Mucosa of rectum (tissue), 2 donors: Measurements from ENCODE around the gene SLC13A3.

Experiments used
- H3K27ac ChIP-seq, 2 donors: one replicate each; pipeline ENCODE4 v1.7.0; 2013; ENCODE audit warnings: inconsistent platforms in 2 of 2, low read depth in 2 of 2, low read length in 2 of 2
- H3K27me3 ChIP-seq, 2 donors: one replicate each; pipeline ENCODE4 v1.7.0; 2013; ENCODE audit warnings: low read length in 2 of 2; ENCODE audit not compliant: control insufficient read depth in 2 of 2, insufficient read depth in 2 of 2
- H3K36me3 ChIP-seq, 2 donors: one replicate each; pipeline ENCODE4 v1.7.0; 2013; ENCODE audit warnings: low read length in 2 of 2; ENCODE audit not compliant: control insufficient read depth in 2 of 2, insufficient read depth in 2 of 2
- H3K4me1 ChIP-seq, 2 donors: one replicate each; pipeline ENCODE4 v1.7.0; 2013; ENCODE audit warnings: low read length in 2 of 2, mild to moderate bottlenecking in 1 of 2; ENCODE audit not compliant: control insufficient read depth in 2 of 2, insufficient read depth in 2 of 2
- H3K4me3 ChIP-seq, 2 donors: one replicate each; pipeline ENCODE4 v1.7.0; 2013; ENCODE audit warnings: low read length in 2 of 2
- H3K9ac ChIP-seq, 2 donors: one replicate each; pipeline ENCODE4 v1.7.0; 2013; ENCODE audit warnings: low read length in 2 of 2, low read depth in 1 of 2, mild to moderate bottlenecking in 1 of 2
- H3K9me3 ChIP-seq, 2 donors: one replicate each; pipeline ENCODE4 v1.7.0; 2013; ENCODE audit warnings: low read length in 2 of 2; ENCODE audit not compliant: control insufficient read depth in 2 of 2
- donor health status: healthy.
- donor health status: Normal muscosa, but diverticular disease.

The SLC13A3 gene

GRCh38 chr20:46545077-46545826, 106.0 kb downstream of the SLC13A3 start:
- Histone ChIP-seq H3K9ac (no peak overlapping the region), H3K4me1 (no peaks in the 10 kb centered on the region), H3K9me3 (no peaks in the 10 kb centered on the region), H3K27ac (no peak overlapping the region), H3K27me3 (no peaks in the 10 kb centered on the region), H3K4me3 (no peak overlapping the region), H3K36me3 (no peaks in the 10 kb centered on the region)

- no peaks in the 10 kb centered on the region for H3K27me3 ChIP-seq
- no peak overlapping the region for H3K27ac ChIP-seq
- no peak overlapping the region for H3K4me3 ChIP-seq
- no peaks in the 10 kb centered on the region for H3K36me3 ChIP-seq
- no peak overlapping the region for H3K9ac ChIP-seq
- no peaks in the 10 kb centered on the region for H3K9me3 ChIP-seq
- H3K4me1 ChIP-seq = no peaks in the 10 kb centered on the region
These were observed 106.7 kb downstream of the SLC13A3 start for GRCh38 chr20:46544576-46544975.

- no peaks in the 10 kb centered on the region for H3K4me1 ChIP-seq
- H3K27ac ChIP-seq = no peak overlapping the region
These were observed 107.3 kb downstream of the SLC13A3 start for GRCh38 chr20:46543959-46544358.

GRCh38 chr20:46543033-46543432, 108.2 kb downstream of the SLC13A3 start:
- Histone ChIP-seq H3K9ac (no peak overlapping the region), H3K27ac (no peak overlapping the region), H3K27me3 (peaks cover 0 to 8% of the 10 kb centered on the region in 2 donors), H3K36me3 (no peaks in the 10 kb centered on the region), H3K4me3 (no peak overlapping the region), H3K9me3 (no peaks in the 10 kb centered on the region), H3K4me1 (no peaks in the 10 kb centered on the region)

More at GRCh38 chr20:46543959-46544358, 107.3 kb downstream of the SLC13A3 start:
- Histone ChIP-seq H3K27me3 (no peaks in the 10 kb centered on the region), H3K9ac (no peak overlapping the region), H3K36me3 (no peaks in the 10 kb centered on the region), H3K9me3 (no peaks in the 10 kb centered on the region), H3K4me3 (no peak overlapping the region)

GRCh38 chr20:46541229-46541935, 109.9 kb downstream of the SLC13A3 start:
- Histone ChIP-seq H3K36me3 (no peaks in the 10 kb centered on the region), H3K4me1 (no peaks in the 10 kb centered on the region), H3K9me3 (no peaks in the 10 kb centered on the region), H3K4me3 (no peak overlapping the region), H3K9ac (no peak overlapping the region), H3K27ac (no peak overlapping the region), H3K27me3 (peaks cover 5 to 8% of the 10 kb centered on the region in 2 donors)

- no peaks in the 10 kb centered on the region for H3K36me3 ChIP-seq
- H3K27ac ChIP-seq = no peak overlapping the region
- no peak overlapping the region for H3K4me3 ChIP-seq
- no peaks in the 10 kb centered on the region for H3K4me1 ChIP-seq
- H3K9me3 ChIP-seq = no peaks in the 10 kb centered on the region
- H3K9ac ChIP-seq = no peak overlapping the region
- peaks cover 5 to 8% of the 10 kb centered on the region in 2 donors for H3K27me3 ChIP-seq
These were observed 112.1 kb downstream of the SLC13A3 start for GRCh38 chr20:46539113-46539512.

- no peak overlapping the region for H3K27ac ChIP-seq
- no peaks in the 10 kb centered on the region for H3K36me3 ChIP-seq
- H3K4me1 ChIP-seq = no peaks in the 10 kb centered on the region
- no peaks in the 10 kb centered on the region for H3K9me3 ChIP-seq
- H3K9ac ChIP-seq = no peak overlapping the region
- no peak overlapping the region for H3K4me3 ChIP-seq
- peaks cover 4 to 5% of the 10 kb centered on the region in 2 donors for H3K27me3 ChIP-seq
These were observed 120.6 kb downstream of the SLC13A3 start for GRCh38 chr20:46530640-46531039.

- Histone ChIP-seq H3K9ac (no peak overlapping the region), H3K27ac (no peak overlapping the region), H3K27me3 (no peaks in the 10 kb centered on the region), H3K9me3 (no peaks in the 10 kb centered on the region), H3K4me1 (no peaks in the 10 kb centered on the region), H3K36me3 (no peaks in the 10 kb centered on the region), H3K4me3 (no peak overlapping the region)
These were observed 127.4 kb downstream of the SLC13A3 start for GRCh38 chr20:46523696-46524328.

- Histone ChIP-seq H3K27me3 (no peaks in the 10 kb centered on the region), H3K4me3 (no peak overlapping the region)
These were observed 128.2 kb downstream of the SLC13A3 start for GRCh38 chr20:46523108-46523507.

GRCh38 chr20:46520976-46521579, 130.2 kb downstream of the SLC13A3 start:
- Histone ChIP-seq H3K9me3 (no peaks in the 10 kb centered on the region), H3K4me3 (no peak overlapping the region), H3K36me3 (no peaks in the 10 kb centered on the region), H3K27ac (no peak overlapping the region), H3K9ac (no peak overlapping the region), H3K4me1 (no peaks in the 10 kb centered on the region), H3K27me3 (peaks cover 0 to 4% of the 10 kb centered on the region in 2 donors)

More at GRCh38 chr20:46523108-46523507, 128.2 kb downstream of the SLC13A3 start:
- Histone ChIP-seq H3K4me1 (no peaks in the 10 kb centered on the region), H3K9ac (no peak overlapping the region), H3K9me3 (no peaks in the 10 kb centered on the region), H3K27ac (no peak overlapping the region), H3K36me3 (no peaks in the 10 kb centered on the region)
